Tibial nerve (tissue), 4 donors: ENCODE data around the gene EEF2KMT. TPM values are rescaled to one million over a fixed set of nuclear protein-coding genes. Genes with fewer than 3 reads are reported as not detected.
"Not testable (repeated sequence)": the region's sequence is repeated elsewhere in the genome, so short reads cannot be mapped to it uniquely, and the experiment has no call there.

ENCODE experiments used
- DNase-seq, 2 donors: peaks; one replicate each; pipeline ENCODE4 v3.0.0-alpha.2; 2019; ENCODE audit warnings: low spot score in 2 of 2
- H3K27ac ChIP-seq, 4 donors: fragments of 200-600 bp; sonication (generic) in 3 of 4; one replicate each; pipeline ENCODE4 v1.5.1; 2017 to 2019; ENCODE audit warnings: mild to moderate bottlenecking in 1 of 4
- H3K27me3 ChIP-seq, 2 donors: fragments of 200-600 bp; sonication (generic) in 1 of 2; one replicate each; pipeline versions ENCODE4 v1.5.1 to v1.6.0; 2017 to 2019
- H3K36me3 ChIP-seq, 3 donors: fragments of 200-600 bp; sonication (generic); one replicate each; pipeline ENCODE4 v1.5.1; 2018 to 2019
- H3K4me1 ChIP-seq, 4 donors: fragments of 200-600 bp; sonication (generic) in 3 of 4; one replicate each; pipeline ENCODE4 v1.5.1; 2017 to 2019
- H3K4me3 ChIP-seq, 4 donors: fragments of 200-600 bp; sonication (generic) in 3 of 4; one replicate each; pipeline ENCODE4 v1.5.1; 2017 to 2019; ENCODE audit warnings: mild to moderate bottlenecking in 1 of 4, moderate library complexity in 1 of 4
- H3K9me3 ChIP-seq, 4 donors: fragments of 200-600 bp; sonication (generic) in 3 of 4; one replicate each; pipeline ENCODE4 v1.5.1; 2017 to 2019
- CTCF ChIP-seq, 5 experiments: fragments of 200-600 bp in 3 of 5; fragments of 450-650 bp in 2 of 5; sonication (generic) in 3 of 5; IDR thresholded peaks; one replicate each; pipeline ENCODE4 v1.5.1; 2016 to 2019; ENCODE audit warnings: antibody characterized with exemption in 5 of 5, mild to moderate bottlenecking in 3 of 5, moderate library complexity in 2 of 5
- EP300 ChIP-seq, 2 donors: sonication (generic); formaldehyde crosslinking; IDR thresholded peaks; one replicate each; pipeline ENCODE4 v1.6.1; 2017; ENCODE audit warnings: antibody characterized with exemption in 2 of 2, mild to moderate bottlenecking in 1 of 2
- POLR2A ChIP-seq, 2 donors: fragments of 450-650 bp; IDR thresholded peaks; one replicate each; pipeline ENCODE4 v1.6.1; 2017; ENCODE audit warnings: antibody characterized with exemption in 2 of 2, mild to moderate bottlenecking in 2 of 2, moderate library complexity in 2 of 2
- WGBS, 2 donors: methylation state at CpG; one replicate each; pipeline ENCODE4 v1.1.5; 2018; 5-methylcytosine and 5-hydroxymethylcytosine counted together
- total RNA-seq, 4 donors: library from RNA; depleted of rRNA; stranded (reverse); fragments of >200 nt; gene quantifications; one replicate each; pipeline ENCODE4 v1.1.0, GENCODE V29; 2016

The EEF2KMT gene
- total RNA-seq, 4 donors from 2014 or later = 4.8 to 10.8 (median 7.9) TPM

GRCh38 chr16:5058476-5058875, 39.1 kb downstream of the EEF2KMT start:
- Histone ChIP-seq H3K4me1 (no peaks in the 10 kb centered on the region), H3K27ac (no peak overlapping the region), H3K4me3 (no peak overlapping the region), H3K9me3 (no peaks in the 10 kb centered on the region), H3K27me3 (no peaks in the 10 kb centered on the region), H3K36me3 (peaks cover 0 to 6% (median 0%) of the 10 kb centered on the region in 3 donors)
- no peak for DNase-seq
- TF ChIP-seq EP300 (IDR thresholded peaks at IDR 0.05) = no peak
- TF ChIP-seq CTCF (IDR thresholded peaks at IDR 0.05) = no peak
- TF ChIP-seq POLR2A (IDR thresholded peaks at IDR 0.05) = no peak
- 29 to 33% methylated on average over 6 of the region's 7 CpGs for WGBS, 2 donors

- DNase-seq = no peak
- Histone ChIP-seq H3K36me3 (peaks cover 0 to 6% (median 0%) of the 10 kb centered on the region in 3 donors), H3K27me3 (no peaks in the 10 kb centered on the region), H3K9me3 (no peaks in the 10 kb centered on the region), H3K4me3 (no peak overlapping the region), H3K27ac (no peak overlapping the region), H3K4me1 (no peaks in the 10 kb centered on the region)
- TF ChIP-seq POLR2A (IDR thresholded peaks at IDR 0.05) (no peak), EP300 (IDR thresholded peaks at IDR 0.05) (no peak), CTCF (IDR thresholded peaks at IDR 0.05) (no peak)
- WGBS, 2 donors = 19 to 22% methylated on average over 11 of the region's 11 CpGs
These were observed 41.2 kb downstream of the EEF2KMT start for GRCh38 chr16:5056352-5056751.

- Histone ChIP-seq H3K27ac (no peak overlapping the region), H3K9me3 (no peaks in the 10 kb centered on the region), H3K36me3 (peaks cover 0 to 6% (median 0%) of the 10 kb centered on the region in 3 donors), H3K4me1 (no peaks in the 10 kb centered on the region), H3K27me3 (no peaks in the 10 kb centered on the region), H3K4me3 (no peak overlapping the region)
- no peak for DNase-seq
- no peak for TF ChIP-seq EP300 (IDR thresholded peaks at IDR 0.05)
- TF ChIP-seq CTCF (IDR thresholded peaks at IDR 0.05) = no peak
- no peak for TF ChIP-seq POLR2A (IDR thresholded peaks at IDR 0.05)
- 84 to 86% methylated on average over 16 of the region's 16 CpGs for WGBS, 2 donors
These were observed 42.4 kb downstream of the EEF2KMT start for GRCh38 chr16:5054876-5055865.

- 63 to 71% methylated on average over 2 of the region's 2 CpGs for WGBS, 2 donors
- no peak overlapping the region for H3K27ac ChIP-seq
- DNase-seq = no peak
- peaks cover 0 to 37% (median 0%) of the 10 kb centered on the region in 3 donors for H3K36me3 ChIP-seq
- no peak for TF ChIP-seq EP300 (IDR thresholded peaks at IDR 0.05)
- no peak for TF ChIP-seq CTCF (IDR thresholded peaks at IDR 0.05)
- no peak for TF ChIP-seq POLR2A (IDR thresholded peaks at IDR 0.05)
- H3K27me3 ChIP-seq = no peaks in the 10 kb centered on the region
- no peaks in the 10 kb centered on the region for H3K9me3 ChIP-seq
- no peaks in the 10 kb centered on the region for H3K4me1 ChIP-seq
- H3K4me3 ChIP-seq = no peak overlapping the region
These were observed 50.7 kb downstream of the EEF2KMT start for GRCh38 chr16:5046914-5047313.

- 90 to 95% methylated on average over 10 of the region's 10 CpGs for WGBS, 2 donors
- no peak overlapping the region for H3K4me3 ChIP-seq
- H3K4me1 ChIP-seq = no peaks in the 10 kb centered on the region
- H3K9me3 ChIP-seq = no peaks in the 10 kb centered on the region
- no peak for DNase-seq
- no peak overlapping the region for H3K27ac ChIP-seq
- H3K27me3 ChIP-seq = no peaks in the 10 kb centered on the region
- TF ChIP-seq CTCF (IDR thresholded peaks at IDR 0.05) (no peak), EP300 (IDR thresholded peaks at IDR 0.05) (no peak), POLR2A (IDR thresholded peaks at IDR 0.05) (no peak)
- H3K36me3 ChIP-seq = peaks cover 0 to 37% (median 0%) of the 10 kb centered on the region in 3 donors
These were observed 52.0 kb downstream of the EEF2KMT start for GRCh38 chr16:5045499-5046115.

GRCh38 chr16:5044581-5044980, 53.0 kb downstream of the EEF2KMT start:
- peaks cover 0 to 37% (median 0%) of the 10 kb centered on the region in 3 donors for H3K36me3 ChIP-seq
- not testable (repeated sequence) for H3K9me3 ChIP-seq, H3K4me3 ChIP-seq, H3K4me1 ChIP-seq, DNase-seq, H3K27ac ChIP-seq, H3K27me3 ChIP-seq
- WGBS, 2 donors = 88 to 94% methylated on average over 11 of the region's 11 CpGs
